ENCODE data around the gene SCN8A. TPM values are rescaled to one million over a fixed set of nuclear protein-coding genes. Genes with fewer than 3 reads are reported as not detected.
A peak's percentile ranks its signal among the peaks of the same experiment; 100 is the strongest.

SCN8A gene
- total RNA-seq, 1 donor from 2014 or later: 1.3 TPM

DNA sequence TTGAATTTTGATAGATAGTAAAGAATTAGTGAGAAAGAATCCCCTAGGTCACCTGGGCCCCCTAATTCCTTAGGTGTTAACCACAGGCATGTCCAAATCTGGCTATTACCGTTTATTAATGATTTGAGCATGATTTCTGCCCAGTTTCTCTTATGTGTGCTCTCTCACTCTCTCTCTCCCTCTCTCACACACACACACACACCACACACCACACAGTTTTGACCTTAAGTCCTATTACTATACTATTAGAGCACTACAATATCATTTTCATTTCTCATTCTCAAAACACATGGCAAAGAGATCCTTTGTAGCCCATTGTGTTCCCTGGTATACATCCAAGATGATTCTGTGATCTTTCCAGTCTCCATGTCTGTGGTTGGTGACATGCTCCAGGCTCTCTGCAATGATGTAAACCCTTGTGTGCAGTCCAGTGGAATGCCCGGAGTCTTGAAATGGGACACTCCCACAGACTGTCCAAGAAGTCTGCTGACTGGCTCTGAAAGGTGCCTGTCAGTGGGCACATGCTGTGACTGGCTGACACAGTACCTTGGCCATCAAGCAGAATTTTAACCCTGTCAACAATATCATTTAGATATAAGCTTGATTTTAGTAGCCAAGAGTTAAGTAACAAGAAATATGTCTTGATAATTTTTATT, 161.3 kb downstream of the SCN8A start:
- H3K4me3 ChIP-seq (ENCODE audit: low read depth, low read length): no peak overlapping the region
- peak; percentile 42 for DNase-seq (ENCODE audit: low read depth)
- H3K27me3 ChIP-seq (ENCODE audit: control insufficient read depth, insufficient read depth, low read length): no peaks in the 10 kb centered on the region
- H3K36me3 ChIP-seq (ENCODE audit: control insufficient read depth, insufficient read depth, low read length): no peaks in the 10 kb centered on the region
- TF ChIP-seq, protein P1, sequence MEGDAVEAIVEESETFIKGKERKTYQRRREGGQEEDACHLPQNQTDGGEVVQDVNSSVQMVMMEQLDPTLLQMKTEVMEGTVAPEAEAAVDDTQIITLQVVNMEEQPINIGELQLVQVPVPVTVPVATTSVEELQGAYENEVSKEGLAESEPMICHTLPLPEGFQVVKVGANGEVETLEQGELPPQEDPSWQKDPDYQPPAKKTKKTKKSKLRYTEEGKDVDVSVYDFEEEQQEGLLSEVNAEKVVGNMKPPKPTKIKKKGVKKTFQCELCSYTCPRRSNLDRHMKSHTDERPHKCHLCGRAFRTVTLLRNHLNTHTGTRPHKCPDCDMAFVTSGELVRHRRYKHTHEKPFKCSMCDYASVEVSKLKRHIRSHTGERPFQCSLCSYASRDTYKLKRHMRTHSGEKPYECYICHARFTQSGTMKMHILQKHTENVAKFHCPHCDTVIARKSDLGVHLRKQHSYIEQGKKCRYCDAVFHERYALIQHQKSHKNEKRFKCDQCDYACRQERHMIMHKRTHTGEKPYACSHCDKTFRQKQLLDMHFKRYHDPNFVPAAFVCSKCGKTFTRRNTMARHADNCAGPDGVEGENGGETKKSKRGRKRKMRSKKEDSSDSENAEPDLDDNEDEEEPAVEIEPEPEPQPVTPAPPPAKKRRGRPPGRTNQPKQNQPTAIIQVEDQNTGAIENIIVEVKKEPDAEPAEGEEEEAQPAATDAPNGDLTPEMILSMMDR (IDR thresholded peaks at IDR 0.05; ENCODE audit: insufficient read depth, low read length, poor library complexity, severe bottlenecking): no peak

DNA sequence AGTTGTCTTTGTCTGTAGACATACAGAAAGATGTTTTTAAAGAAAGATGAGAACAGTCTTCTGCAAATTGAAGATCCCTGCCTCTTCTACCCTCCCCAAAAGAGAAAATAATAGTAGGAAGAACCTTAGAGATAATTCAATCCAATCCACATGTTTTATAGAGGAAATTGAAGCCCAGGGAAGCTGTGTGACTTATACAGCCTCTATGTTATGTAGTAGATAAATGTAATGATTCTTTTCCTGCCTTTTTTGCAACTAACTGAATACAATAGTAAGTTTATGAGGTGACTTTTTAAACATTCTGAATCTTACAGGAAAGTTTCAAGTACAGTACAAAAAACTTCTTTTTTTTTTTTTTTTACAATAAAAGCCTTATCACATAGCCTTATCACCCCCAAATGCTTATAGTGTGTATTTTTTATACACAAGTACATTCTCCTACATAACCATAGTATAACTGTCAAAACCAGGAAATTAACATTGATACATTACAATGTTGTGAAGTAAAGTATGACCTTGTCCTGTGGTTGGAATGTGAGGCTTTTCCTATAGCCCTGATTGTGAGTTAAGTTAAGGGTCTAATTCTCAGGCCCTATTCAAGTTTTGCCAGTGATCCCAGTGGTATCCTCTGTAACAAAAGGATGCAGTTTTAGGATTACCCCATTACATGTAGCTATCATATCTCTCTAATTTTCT, 163.1 kb downstream of the SCN8A start:
- H3K36me3 ChIP-seq (ENCODE audit: control insufficient read depth, insufficient read depth, low read length): no peaks in the 10 kb centered on the region
- DNase-seq (ENCODE audit: low read depth): no peak
- TF ChIP-seq, protein P1 (IDR thresholded peaks at IDR 0.05; ENCODE audit: insufficient read depth, low read length, poor library complexity, severe bottlenecking): no peak

DNA sequence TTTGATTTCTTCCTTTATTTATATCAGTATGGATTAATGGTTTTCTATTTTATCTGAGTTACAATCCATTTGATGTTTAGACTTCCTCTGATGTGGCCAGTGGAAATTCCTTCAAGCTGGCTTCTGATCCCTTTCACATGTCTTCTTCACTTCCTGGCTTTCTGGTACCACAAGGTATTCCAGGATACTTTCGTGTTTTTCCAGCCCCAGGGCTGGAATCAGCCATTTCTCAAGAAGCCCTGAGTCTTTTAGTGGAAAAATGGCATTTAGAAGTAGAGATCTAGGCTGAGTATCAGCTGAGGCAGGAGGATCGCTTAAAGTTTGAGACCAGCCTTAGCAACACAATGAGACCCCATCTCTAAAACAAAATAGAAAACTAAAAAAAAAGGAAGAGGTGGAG, 164.2 kb downstream of the SCN8A start:
- H3K27me3 ChIP-seq (ENCODE audit: control insufficient read depth, insufficient read depth, low read length): no peaks in the 10 kb centered on the region
- no peak overlapping the region for H3K4me3 ChIP-seq (ENCODE audit: low read depth, low read length)
- TF ChIP-seq, protein P1 (IDR thresholded peaks at IDR 0.05; ENCODE audit: insufficient read depth, low read length, poor library complexity, severe bottlenecking): no peak
- DNase-seq (ENCODE audit: low read depth): no peak
- no peaks in the 10 kb centered on the region for H3K36me3 ChIP-seq (ENCODE audit: control insufficient read depth, insufficient read depth, low read length)

More for the DNA sequence above, 163.1 kb downstream of the SCN8A start:
- Histone ChIP-seq H3K4me3 (ENCODE audit: low read depth, low read length) (no peak overlapping the region), H3K27me3 (ENCODE audit: control insufficient read depth, insufficient read depth, low read length) (no peaks in the 10 kb centered on the region)

DNA sequence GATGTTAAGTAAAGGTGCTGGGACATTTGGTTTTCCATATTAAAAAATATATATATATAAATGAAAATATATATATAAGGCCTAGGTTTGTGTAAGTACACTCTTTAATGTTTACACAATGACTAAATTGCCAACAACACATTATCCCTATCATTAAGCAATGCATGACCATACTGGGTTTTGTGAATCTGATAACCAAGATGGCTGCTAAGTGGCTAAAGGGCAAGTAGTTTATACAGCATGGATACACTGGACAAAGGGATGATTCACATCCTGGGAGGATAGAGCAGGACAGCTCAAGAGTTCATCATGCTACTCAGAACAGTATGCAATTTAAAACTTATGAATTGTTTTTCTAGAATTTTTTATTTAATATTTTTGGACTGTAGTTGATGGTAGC, 168.1 kb downstream of the SCN8A start:
- DNase-seq (ENCODE audit: low read depth): no peak
- no peaks in the 10 kb centered on the region for H3K36me3 ChIP-seq (ENCODE audit: control insufficient read depth, insufficient read depth, low read length)
- TF ChIP-seq, protein P1 (IDR thresholded peaks at IDR 0.05; ENCODE audit: insufficient read depth, low read length, poor library complexity, severe bottlenecking): no peak
- no peak overlapping the region for H3K4me3 ChIP-seq (ENCODE audit: low read depth, low read length)
- no peaks in the 10 kb centered on the region for H3K27me3 ChIP-seq (ENCODE audit: control insufficient read depth, insufficient read depth, low read length)

DNA sequence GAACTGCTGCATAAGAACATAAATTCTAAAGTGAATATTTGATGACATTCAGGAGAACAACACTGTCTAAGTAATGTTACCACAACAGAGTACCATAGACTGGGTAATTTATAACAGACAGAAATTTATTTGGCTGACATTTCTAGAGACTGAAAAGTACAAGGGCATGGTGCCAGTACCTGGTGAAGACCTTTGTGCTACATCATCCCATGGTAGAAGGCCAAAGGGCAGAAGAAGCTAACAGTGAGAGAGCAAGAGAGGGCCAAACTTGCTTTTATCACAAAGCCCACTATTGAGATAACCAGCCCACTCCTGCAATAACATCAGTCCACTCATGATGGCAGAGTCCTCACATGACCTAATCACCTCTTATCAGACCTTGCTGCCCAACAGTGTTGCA, 168.7 kb downstream of the SCN8A start:
- Histone ChIP-seq H3K27me3 (ENCODE audit: control insufficient read depth, insufficient read depth, low read length) (no peaks in the 10 kb centered on the region), H3K4me3 (ENCODE audit: low read depth, low read length) (no peak overlapping the region), H3K36me3 (ENCODE audit: control insufficient read depth, insufficient read depth, low read length) (no peaks in the 10 kb centered on the region)
- DNase-seq (ENCODE audit: low read depth): no peak
- TF ChIP-seq, protein P1 (IDR thresholded peaks at IDR 0.05; ENCODE audit: insufficient read depth, low read length, poor library complexity, severe bottlenecking): no peak
